HepG2 (cell line): ENCODE data around the gene CEBPB. TPM values are rescaled to one million over a fixed set of nuclear protein-coding genes. Genes with fewer than 3 reads are reported as not detected.

ENCODE experiments used
- FOXA1 ChIP-seq, 2 experiments: fragments of 450-650 bp in 1 of 2; sonication (generic) in 1 of 2; formaldehyde crosslinking in 1 of 2; IDR thresholded peaks; 2 replicates each; pipeline versions ENCODE4 v1.4.0 to v1.6.1; 2016 to 2020; ENCODE audit warnings: missing genetic modification reagents in 1 of 2
- IRF9 ChIP-seq: sonication (generic); formaldehyde crosslinking; IDR thresholded peaks from 2 replicates; pipeline ENCODE4 v1.8.0; 2022; ENCODE audit warnings: missing genetic modification reagents, mild to moderate bottlenecking, borderline replicate concordance
- MYC ChIP-seq: sonication (generic); formaldehyde crosslinking; IDR thresholded peaks from 2 replicates; pipeline ENCODE4 v1.9.0; 2021; ENCODE audit warnings: missing genetic modification reagents, borderline replicate concordance
- NCOA2 ChIP-seq: sonication (generic); formaldehyde crosslinking; IDR thresholded peaks from 2 replicates; pipeline ENCODE4 v1.8.0; 2022; ENCODE audit warnings: inconsistent platforms
- NFIC ChIP-seq: IDR thresholded peaks from 2 replicates; pipeline ENCODE4 v1.6.1; 2012; ENCODE audit warnings: mild to moderate bottlenecking, low read length, inconsistent platforms
- PATZ1 ChIP-seq: sonication (generic); formaldehyde crosslinking; IDR thresholded peaks from 2 replicates; pipeline ENCODE4 v1.4.0; 2020; ENCODE audit warnings: missing genetic modification reagents
- RBFOX2 ChIP-seq: fragments of 200-400 bp; formaldehyde crosslinking; IDR thresholded peaks from 2 replicates; pipeline ENCODE4 v1.6.1; 2017; ENCODE audit warnings: low read depth, mild to moderate bottlenecking, low read length
- REXO4 ChIP-seq: sonication (generic); formaldehyde crosslinking; IDR thresholded peaks from 2 replicates; pipeline ENCODE4 v1.8.0; 2022; ENCODE audit warnings: missing genetic modification reagents, mild to moderate bottlenecking, borderline replicate concordance
- RXRB ChIP-seq: IDR thresholded peaks from 2 replicates; pipeline ENCODE4 v1.6.1; 2016; ENCODE audit warnings: borderline replicate concordance, missing genetic modification reagents, missing compliant biosample characterization
- SRSF9 ChIP-seq: fragments of 200-400 bp; formaldehyde crosslinking; IDR thresholded peaks from 2 replicates; pipeline ENCODE4 v1.6.1; 2018; ENCODE audit warnings: borderline replicate concordance, mild to moderate bottlenecking, low read depth, low read length; ENCODE audit not compliant: insufficient read depth, poor library complexity, severe bottlenecking
- TAF15 ChIP-seq: fragments of 200-400 bp; formaldehyde crosslinking; IDR thresholded peaks from one replicate; pipeline ENCODE4 v1.6.1; 2018; ENCODE audit warnings: mild to moderate bottlenecking, low read depth, low read length; ENCODE audit not compliant: poor library complexity, severe bottlenecking
- TARDBP ChIP-seq: sonication (generic); formaldehyde crosslinking; IDR thresholded peaks from 2 replicates; pipeline ENCODE4 v1.8.0; 2022; ENCODE audit warnings: mild to moderate bottlenecking, missing genetic modification reagents
- ZBTB43 ChIP-seq: sonication (generic); formaldehyde crosslinking; conservative IDR thresholded peaks from 2 replicates; pipeline ENCODE4 v1.4.0; 2020; ENCODE audit warnings: missing genetic modification reagents
- ZHX1 ChIP-seq: sonication (generic); formaldehyde crosslinking; IDR thresholded peaks from 2 replicates; pipeline ENCODE4 v1.8.1; 2022; ENCODE audit warnings: low read depth, mild to moderate bottlenecking, missing genetic modification reagents
- ZNF335 ChIP-seq: sonication (generic); formaldehyde crosslinking; IDR thresholded peaks from 2 replicates; pipeline ENCODE4 v1.4.0; 2020; ENCODE audit warnings: missing genetic modification reagents
- ZNF543 ChIP-seq: sonication (generic); formaldehyde crosslinking; IDR thresholded peaks from 2 replicates; pipeline ENCODE4 v1.4.0; 2020; ENCODE audit warnings: mild to moderate bottlenecking, missing genetic modification reagents
- ZNF549 ChIP-seq: sonication (generic); formaldehyde crosslinking; IDR thresholded peaks from 2 replicates; pipeline ENCODE4 v1.5.0; 2020; ENCODE audit warnings: missing genetic modification reagents
- ZNF557 ChIP-seq: sonication (generic); formaldehyde crosslinking; IDR thresholded peaks from 2 replicates; pipeline ENCODE4 v1.4.0; 2020; ENCODE audit warnings: missing genetic modification reagents
- ZNF709 ChIP-seq: sonication (generic); formaldehyde crosslinking; IDR thresholded peaks from 2 replicates; pipeline ENCODE4 v1.5.0; 2020; ENCODE audit warnings: mild to moderate bottlenecking, missing genetic modification reagents
- ZNF737 ChIP-seq: sonication (generic); formaldehyde crosslinking; IDR thresholded peaks from 2 replicates; pipeline ENCODE4 v1.5.0; 2020; ENCODE audit warnings: missing genetic modification reagents, mild to moderate bottlenecking, borderline replicate concordance
- ZNF747 ChIP-seq: sonication (generic); formaldehyde crosslinking; IDR thresholded peaks from 2 replicates; pipeline ENCODE4 v1.8.1; 2023; ENCODE audit warnings: missing genetic modification reagents, mild to moderate bottlenecking, borderline replicate concordance
- ZNF781 ChIP-seq: sonication (generic); formaldehyde crosslinking; IDR thresholded peaks from 2 replicates; pipeline ENCODE4 v1.5.1; 2020; ENCODE audit warnings: borderline replicate concordance, mild to moderate bottlenecking, missing genetic modification reagents; ENCODE audit errors: not compliant biosample characterization
- polyA plus RNA-seq, 8 experiments: library from polyadenylated mRNA; depleted of rRNA in 3 of 8; stranded (reverse) in 7 of 8; unstranded in 1 of 8; fragments of >200 nt; fragmentation: Illumina TruSeq in 4 of 8; extraction: Trizol in 4 of 8; gene quantifications; 2 replicates each; pipeline versions ENCODE4 v1.2.1 to v1.2.3, GENCODE V29; 2011 to 2016; ENCODE audit warnings: low read depth in 4 of 8, missing spikeins in 1 of 8, mixed read lengths in 1 of 8; ENCODE audit not compliant: insufficient read depth in 1 of 8
- total RNA-seq, 5 experiments: library from RNA; depleted of rRNA; stranded (reverse); fragments of >200 nt; fragmentation: Illumina TruSeq; extraction: Trizol; gene quantifications; 2 replicates each; pipeline ENCODE4 v1.2.3, GENCODE V29; 2016; ENCODE audit warnings: low read depth in 1 of 5

CEBPB gene
- total and polyA plus RNA-seq, 2 of the 13 experiments (the other 11 are each of a cell fraction or from before 2014, with no cell fraction given): 18.5 to 28.2 TPM

GRCh38 chr20:50216543-50217206 is 26.0 kb downstream of the CEBPB start (continued):
- TF ChIP-seq NCOA2 (CRISPR knock-in tag) (0 out of 2 replicates have a peak, but pooled peaks have one; percentile 34), ZNF737 (CRISPR knock-in tag) (no peak), NFIC (no peak), ZNF709 (CRISPR knock-in tag) (no peak), TARDBP (CRISPR knock-in tag) (0 out of 2 replicates have a peak, but pooled peaks have one; percentile 33), ZNF543 (no peak), ZNF335 (CRISPR knock-in tag) (0 out of 2 replicates have a peak, but pooled peaks have one; percentile 46), TAF15 (no peak), REXO4 (CRISPR knock-in tag) (no peak), ZBTB43 (no peak), ZNF549 (no peak), ZNF781 (no peak), PATZ1 (peak; percentile 92), IRF9 (CRISPR knock-in tag) (no peak), RBFOX2 (no peak), RXRB (CRISPR knock-in tag) (peak; percentile 43; the same call in 1 of the 2 replicates), ZNF747 (CRISPR knock-in tag) (0 out of 2 replicates have a peak, but pooled peaks have one; percentile 53), FOXA1 (IDR thresholded peaks at IDR 0.05) (no peak), FOXA1 (CRISPR knock-in tag; IDR thresholded peaks at IDR 0.05) (no peak), ZNF557 (CRISPR knock-in tag) (no peak), SRSF9 (no peak), ZHX1 (no peak), MYC (no peak)
